ENCODE data around the gene SPATA20. TPM values are rescaled to one million over a fixed set of nuclear protein-coding genes. Genes with fewer than 3 reads are reported as not detected.

The SPATA20 gene
- total and polyA plus RNA-seq, 2 donors, result 8.0 to 12.4 TPM

DNA sequence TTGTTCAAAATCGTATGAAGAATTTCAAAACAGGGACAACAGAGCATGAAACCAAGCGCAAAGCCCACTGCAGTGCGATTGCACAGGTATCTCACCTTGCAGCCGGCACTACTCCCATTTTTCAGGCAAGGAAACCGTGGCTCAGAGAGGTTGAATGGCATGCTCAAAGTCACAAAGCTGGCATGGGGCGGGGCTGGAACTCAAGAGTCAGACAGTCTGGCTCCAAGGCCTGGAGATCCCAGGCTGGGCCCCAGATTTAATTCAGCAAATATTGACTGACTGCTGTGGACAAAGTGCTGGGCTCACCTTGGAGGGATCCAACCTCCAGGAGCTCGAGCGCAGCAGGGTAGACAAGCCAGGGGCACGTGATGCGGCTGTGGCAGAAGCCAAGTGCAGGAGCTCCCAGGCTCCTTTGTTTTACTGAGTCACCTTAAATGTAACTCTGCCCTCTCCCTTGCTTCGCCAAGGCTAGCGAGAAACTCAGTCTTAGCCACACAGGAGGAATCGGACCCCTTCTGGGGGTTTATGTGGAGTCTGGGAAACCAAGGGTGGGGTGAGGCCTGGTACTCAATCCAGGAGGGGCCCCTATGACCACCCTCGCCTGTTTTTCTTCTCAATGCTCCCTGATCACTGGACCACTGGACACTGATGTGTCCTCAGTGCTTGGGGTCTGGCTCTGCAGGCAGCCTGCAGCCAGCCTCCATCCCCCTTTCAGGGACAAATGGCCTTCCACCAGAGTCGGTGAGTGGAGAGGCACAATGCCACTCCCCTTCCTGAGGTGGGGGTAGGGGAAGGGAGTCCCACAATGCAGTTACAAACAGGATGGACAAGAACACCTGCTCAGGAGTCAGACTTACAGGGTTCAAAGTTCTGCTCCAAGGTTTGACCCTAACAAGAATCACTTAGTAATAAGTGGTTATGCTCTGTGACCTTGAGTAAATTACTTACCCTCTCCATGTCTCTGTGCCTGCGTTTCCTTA lies 3.9 kb upstream of the SPATA20 start:
- Histone ChIP-seq H3K27me3 (ENCODE audit: control insufficient read depth in 2 of 2, insufficient read depth in 1 of 2, low read length in 1 of 2) (peaks cover 10 to 84% of the 10 kb centered on the region in 2 donors), H3K36me3 (ENCODE audit: control insufficient read depth in 2 of 2, insufficient read depth in 2 of 2, low read length in 1 of 2) (no peaks in the 10 kb centered on the region), H3K4me1 (ENCODE audit: control insufficient read depth in 2 of 2, insufficient read depth in 2 of 2, low read length in 2 of 2) (peaks cover 8 to 13% of the 10 kb centered on the region in 2 donors), H3K27ac (ENCODE audit: low read depth in 1 of 2, low read length in 1 of 2) (no peak overlapping the region), H3K9me3 (ENCODE audit: control insufficient read depth in 2 of 2, insufficient read depth in 1 of 2, low read length in 1 of 2) (no peaks in the 10 kb centered on the region), H3K4me3 (ENCODE audit: low read length in 2 of 2) (no peak overlapping the region)
- no peak for DNase-seq (ENCODE audit: low read depth in 6 of 9, low spot score in 9 of 9)
- WGBS, result 94% methylated on average over 16 of the region's 16 CpGs

GRCh38 chr17:50544516-50544915 lies 2.5 kb upstream of the SPATA20 start:
- WGBS, result 58% methylated on average over 7 of the region's 7 CpGs

GRCh38 chr17:50545311-50545710 lies 1.7 kb upstream of the SPATA20 start:
- no peaks in the 10 kb centered on the region for H3K36me3 ChIP-seq (ENCODE audit: control insufficient read depth in 2 of 2, insufficient read depth in 2 of 2, low read length in 1 of 2)
- WGBS, result 69% methylated on average over 8 of the region's 8 CpGs
- no peak overlapping the region for H3K27ac ChIP-seq (ENCODE audit: low read depth in 1 of 2, low read length in 1 of 2)
- peaks cover 8 to 13% of the 10 kb centered on the region in 2 donors for H3K4me1 ChIP-seq (ENCODE audit: control insufficient read depth in 2 of 2, insufficient read depth in 2 of 2, low read length in 2 of 2)
- no peak for DNase-seq (ENCODE audit: low read depth in 6 of 9, low spot score in 9 of 9)
- H3K27me3 ChIP-seq (ENCODE audit: control insufficient read depth in 2 of 2, insufficient read depth in 1 of 2, low read length in 1 of 2), result peaks cover 10 to 80% of the 10 kb centered on the region in 2 donors
- H3K4me3 ChIP-seq (ENCODE audit: low read length in 2 of 2), result no peak overlapping the region
- H3K9me3 ChIP-seq (ENCODE audit: control insufficient read depth in 2 of 2, insufficient read depth in 1 of 2, low read length in 1 of 2), result no peaks in the 10 kb centered on the region

More at GRCh38 chr17:50544516-50544915, 2.5 kb upstream of the SPATA20 start:
- no peaks in the 10 kb centered on the region for H3K9me3 ChIP-seq (ENCODE audit: control insufficient read depth in 2 of 2, insufficient read depth in 1 of 2, low read length in 1 of 2)
- H3K27me3 ChIP-seq (ENCODE audit: control insufficient read depth in 2 of 2, insufficient read depth in 1 of 2, low read length in 1 of 2), result peaks cover 10 to 88% of the 10 kb centered on the region in 2 donors
- no peak for DNase-seq (ENCODE audit: low read depth in 6 of 9, low spot score in 9 of 9)
- H3K27ac ChIP-seq (ENCODE audit: low read depth in 1 of 2, low read length in 1 of 2), result no peak overlapping the region
- peaks cover 8 to 13% of the 10 kb centered on the region in 2 donors for H3K4me1 ChIP-seq (ENCODE audit: control insufficient read depth in 2 of 2, insufficient read depth in 2 of 2, low read length in 2 of 2)
- no peaks in the 10 kb centered on the region for H3K36me3 ChIP-seq (ENCODE audit: control insufficient read depth in 2 of 2, insufficient read depth in 2 of 2, low read length in 1 of 2)
- no peak overlapping the region for H3K4me3 ChIP-seq (ENCODE audit: low read length in 2 of 2)

GRCh38 chr17:50546701-50547034 lies 306 bp upstream of the SPATA20 start:
- DNase-seq (ENCODE audit: low read depth in 6 of 9, low spot score in 9 of 9), result no peak
- Histone ChIP-seq H3K4me3 (ENCODE audit: low read length in 2 of 2) (no peak overlapping the region), H3K27me3 (ENCODE audit: control insufficient read depth in 2 of 2, insufficient read depth in 1 of 2, low read length in 1 of 2) (peaks cover 10 to 70% of the 10 kb centered on the region in 2 donors), H3K36me3 (ENCODE audit: control insufficient read depth in 2 of 2, insufficient read depth in 2 of 2, low read length in 1 of 2) (no peaks in the 10 kb centered on the region), H3K4me1 (ENCODE audit: control insufficient read depth in 2 of 2, insufficient read depth in 2 of 2, low read length in 2 of 2) (peaks cover 7 to 10% of the 10 kb centered on the region in 2 donors), H3K27ac (ENCODE audit: low read depth in 1 of 2, low read length in 1 of 2) (no peak overlapping the region), H3K9me3 (ENCODE audit: control insufficient read depth in 2 of 2, insufficient read depth in 1 of 2, low read length in 1 of 2) (no peaks in the 10 kb centered on the region)
- WGBS, result 49% methylated on average over 4 of the region's 4 CpGs

- H3K4me3 ChIP-seq (ENCODE audit: low read length in 2 of 2), result no peak overlapping the region
- H3K9me3 ChIP-seq (ENCODE audit: control insufficient read depth in 2 of 2, insufficient read depth in 1 of 2, low read length in 1 of 2), result no peaks in the 10 kb centered on the region
- WGBS, result 89% methylated on average over 5 of the region's 5 CpGs
- H3K27ac ChIP-seq (ENCODE audit: low read depth in 1 of 2, low read length in 1 of 2), result no peak overlapping the region
- no peak for DNase-seq (ENCODE audit: low read depth in 6 of 9, low spot score in 9 of 9)
- no peaks in the 10 kb centered on the region for H3K36me3 ChIP-seq (ENCODE audit: control insufficient read depth in 2 of 2, insufficient read depth in 2 of 2, low read length in 1 of 2)
- peaks cover under 1 to 4% of the 10 kb centered on the region in 2 donors for H3K4me1 ChIP-seq (ENCODE audit: control insufficient read depth in 2 of 2, insufficient read depth in 2 of 2, low read length in 2 of 2)
- peaks cover 10 to 63% of the 10 kb centered on the region in 2 donors for H3K27me3 ChIP-seq (ENCODE audit: control insufficient read depth in 2 of 2, insufficient read depth in 1 of 2, low read length in 1 of 2)
These were observed 736 bp downstream of the SPATA20 start for GRCh38 chr17:50547736-50548083.

- no peaks in the 10 kb centered on the region for H3K36me3 ChIP-seq (ENCODE audit: control insufficient read depth in 2 of 2, insufficient read depth in 2 of 2, low read length in 1 of 2)
- H3K27me3 ChIP-seq (ENCODE audit: control insufficient read depth in 2 of 2, insufficient read depth in 1 of 2, low read length in 1 of 2), result peaks cover 5 to 55% of the 10 kb centered on the region in 2 donors
- no peak overlapping the region for H3K4me3 ChIP-seq (ENCODE audit: low read length in 2 of 2)
- H3K4me1 ChIP-seq (ENCODE audit: control insufficient read depth in 2 of 2, insufficient read depth in 2 of 2, low read length in 2 of 2), result peaks cover 0 to 4% of the 10 kb centered on the region in 2 donors
- H3K9me3 ChIP-seq (ENCODE audit: control insufficient read depth in 2 of 2, insufficient read depth in 1 of 2, low read length in 1 of 2), result no peaks in the 10 kb centered on the region
- DNase-seq (ENCODE audit: low read depth in 6 of 9, low spot score in 9 of 9), result no peak
- 90% methylated on average over 18 of the region's 18 CpGs for WGBS
- no peak overlapping the region for H3K27ac ChIP-seq (ENCODE audit: low read depth in 1 of 2, low read length in 1 of 2)
These were observed 1.9 kb downstream of the SPATA20 start for GRCh38 chr17:50548831-50549230.

DNA sequence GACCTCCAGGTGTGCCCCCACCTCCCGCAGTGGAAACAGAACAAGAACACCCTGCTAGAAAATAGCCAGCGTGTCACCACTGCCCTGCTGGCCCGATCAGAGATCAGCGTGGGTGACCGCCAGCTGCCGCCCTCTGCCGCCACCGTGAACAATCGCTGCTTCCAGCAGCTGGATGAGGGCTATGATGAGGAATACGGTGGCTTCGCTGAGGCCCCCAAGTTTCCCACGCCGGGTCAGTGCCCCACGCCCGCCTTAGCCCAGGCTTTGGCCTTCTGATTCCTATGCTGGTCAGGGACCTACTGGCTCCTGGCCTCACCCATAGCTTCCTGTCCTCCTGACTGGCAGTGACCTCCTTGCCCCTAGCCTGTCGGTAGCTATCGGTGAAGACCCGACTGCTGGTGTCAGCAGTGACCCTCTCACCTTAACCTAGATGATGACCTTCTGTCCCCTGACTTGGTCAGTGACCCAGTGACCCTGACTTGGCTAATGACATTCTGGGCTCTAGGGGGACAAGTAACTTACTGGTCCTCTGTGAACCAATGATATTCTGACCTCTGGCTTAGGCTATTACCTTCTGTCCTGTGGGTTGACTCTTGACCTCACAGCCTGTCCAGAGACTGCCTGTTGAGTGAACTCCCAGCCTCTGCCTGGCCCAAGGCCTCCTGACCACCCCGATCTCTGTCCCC lies 2.4 kb downstream of the SPATA20 start:
- no peak overlapping the region for H3K4me3 ChIP-seq (ENCODE audit: low read length in 2 of 2)
- no peak for DNase-seq (ENCODE audit: low read depth in 6 of 9, low spot score in 9 of 9)
- H3K27me3 ChIP-seq (ENCODE audit: control insufficient read depth in 2 of 2, insufficient read depth in 1 of 2, low read length in 1 of 2), result peaks cover 3 to 52% of the 10 kb centered on the region in 2 donors
- H3K9me3 ChIP-seq (ENCODE audit: control insufficient read depth in 2 of 2, insufficient read depth in 1 of 2, low read length in 1 of 2), result no peaks in the 10 kb centered on the region
- no peak overlapping the region for H3K27ac ChIP-seq (ENCODE audit: low read depth in 1 of 2, low read length in 1 of 2)
- peaks cover 0 to 4% of the 10 kb centered on the region in 2 donors for H3K4me1 ChIP-seq (ENCODE audit: control insufficient read depth in 2 of 2, insufficient read depth in 2 of 2, low read length in 2 of 2)
- no peaks in the 10 kb centered on the region for H3K36me3 ChIP-seq (ENCODE audit: control insufficient read depth in 2 of 2, insufficient read depth in 2 of 2, low read length in 1 of 2)
- WGBS, result 96% methylated on average over 19 of the region's 19 CpGs

- no peak overlapping the region for H3K4me3 ChIP-seq (ENCODE audit: low read length in 2 of 2)
- WGBS, result 95% methylated on average over 11 of the region's 11 CpGs
- H3K27ac ChIP-seq (ENCODE audit: low read depth in 1 of 2, low read length in 1 of 2), result no peak overlapping the region
- H3K27me3 ChIP-seq (ENCODE audit: control insufficient read depth in 2 of 2, insufficient read depth in 1 of 2, low read length in 1 of 2), result peaks cover 0 to 47% of the 10 kb centered on the region in 2 donors
- H3K36me3 ChIP-seq (ENCODE audit: control insufficient read depth in 2 of 2, insufficient read depth in 2 of 2, low read length in 1 of 2), result no peaks in the 10 kb centered on the region
- DNase-seq (ENCODE audit: low read depth in 6 of 9, low spot score in 9 of 9), result no peak
- no peaks in the 10 kb centered on the region for H3K9me3 ChIP-seq (ENCODE audit: control insufficient read depth in 2 of 2, insufficient read depth in 1 of 2, low read length in 1 of 2)
- peaks cover 0 to 4% of the 10 kb centered on the region in 2 donors for H3K4me1 ChIP-seq (ENCODE audit: control insufficient read depth in 2 of 2, insufficient read depth in 2 of 2, low read length in 2 of 2)
These were observed 3.0 kb downstream of the SPATA20 start for GRCh38 chr17:50549969-50550368.
